Stimulated activated naive CD8-positive, alpha-beta T cell treated with anti-CD3 and anti-CD28 coated beads, Interleukin-15, Interleukin-2, amounts not matched to agents 100 ng/mL and 50 ng/mL, for 24 hours (primary cell): Measurements from ENCODE around the gene HDAC6.
"Not testable (repeated sequence)": the region's sequence is repeated elsewhere in the genome, so short reads cannot be mapped to it uniquely, and the experiment has no call there.

Experiments
- H3K27ac Mint-ChIP-seq: one replicate; pipeline ENCODE4 v1.8.0; 2021; ENCODE audit warnings: mild to moderate bottlenecking, mixed read lengths
- H3K27me3 Mint-ChIP-seq: one replicate; pipeline ENCODE4 v1.8.0; 2021; ENCODE audit warnings: mixed read lengths
- H3K36me3 Mint-ChIP-seq: one replicate; pipeline ENCODE4 v1.8.0; 2021; ENCODE audit warnings: low read depth, mixed read lengths
- H3K4me1 Mint-ChIP-seq: one replicate; pipeline ENCODE4 v1.8.0; 2021; ENCODE audit warnings: low read depth, mixed read lengths
- H3K4me3 Mint-ChIP-seq: one replicate; pipeline ENCODE4 v1.8.0; 2021; ENCODE audit warnings: mild to moderate bottlenecking, mixed read lengths
- H3K9me3 Mint-ChIP-seq: one replicate; pipeline ENCODE4 v1.8.0; 2021; ENCODE audit warnings: mixed read lengths

Gene HDAC6

GRCh38 chrX:48800574-48801279, 1.1 kb upstream of the HDAC6 start:
- H3K27ac Mint-ChIP-seq = peak overlapping the region; percentile 99
- H3K4me3 Mint-ChIP-seq = peak overlapping the region; percentile 97
- no peaks in the 10 kb centered on the region for H3K27me3 Mint-ChIP-seq

GRCh38 chrX:48802089-48802904, 430 bp downstream of the HDAC6 start:
- Mint-ChIP-seq H3K27me3 (no peaks in the 10 kb centered on the region), H3K4me1 (peaks cover 34% of the 10 kb centered on the region), H3K27ac (peak overlapping the region; percentile 99), H3K4me3 (peak overlapping the region; percentile 96), H3K36me3 (peaks cover 12% of the 10 kb centered on the region), H3K9me3 (no peaks in the 10 kb centered on the region)

More at GRCh38 chrX:48800574-48801279, 1.1 kb upstream of the HDAC6 start:
- peaks cover 20% of the 10 kb centered on the region for H3K4me1 Mint-ChIP-seq
- H3K36me3 Mint-ChIP-seq = peaks cover 8% of the 10 kb centered on the region
- H3K9me3 Mint-ChIP-seq = no peaks in the 10 kb centered on the region

GRCh38 chrX:48802905-48803200, 986 bp downstream of the HDAC6 start:
- H3K36me3 Mint-ChIP-seq = peaks cover 12% of the 10 kb centered on the region
- peaks cover 34% of the 10 kb centered on the region for H3K4me1 Mint-ChIP-seq
- peak overlapping the region; percentile 96 for H3K4me3 Mint-ChIP-seq
- H3K27me3 Mint-ChIP-seq = no peaks in the 10 kb centered on the region
- H3K27ac Mint-ChIP-seq = peak overlapping the region; percentile 99
- H3K9me3 Mint-ChIP-seq = no peaks in the 10 kb centered on the region

GRCh38 chrX:48806081-48806480, 4.2 kb downstream of the HDAC6 start:
- no peaks in the 10 kb centered on the region for H3K27me3 Mint-ChIP-seq
- H3K27ac Mint-ChIP-seq = peak overlapping the region; percentile 32
- H3K4me3 Mint-ChIP-seq = no peak overlapping the region
- peaks cover 16% of the 10 kb centered on the region for H3K36me3 Mint-ChIP-seq
- no peaks in the 10 kb centered on the region for H3K9me3 Mint-ChIP-seq
- peaks cover 28% of the 10 kb centered on the region for H3K4me1 Mint-ChIP-seq

GRCh38 chrX:48813644-48814043, 11.8 kb downstream of the HDAC6 start:
- Mint-ChIP-seq H3K4me3 (no peak overlapping the region), H3K4me1 (no peaks in the 10 kb centered on the region), H3K27ac (no peak overlapping the region), H3K27me3 (no peaks in the 10 kb centered on the region), H3K9me3 (no peaks in the 10 kb centered on the region), H3K36me3 (peaks cover 21% of the 10 kb centered on the region)

GRCh38 chrX:48814722-48815121, 12.9 kb downstream of the HDAC6 start:
- H3K4me1 Mint-ChIP-seq = no peaks in the 10 kb centered on the region
- no peak overlapping the region for H3K4me3 Mint-ChIP-seq
- H3K36me3 Mint-ChIP-seq = peaks cover 23% of the 10 kb centered on the region
- H3K9me3 Mint-ChIP-seq = no peaks in the 10 kb centered on the region
- no peak overlapping the region for H3K27ac Mint-ChIP-seq
- no peaks in the 10 kb centered on the region for H3K27me3 Mint-ChIP-seq

GRCh38 chrX:48815266-48815665, 13.4 kb downstream of the HDAC6 start:
- H3K4me1 Mint-ChIP-seq = no peaks in the 10 kb centered on the region
- peaks cover 25% of the 10 kb centered on the region for H3K36me3 Mint-ChIP-seq
- H3K27ac Mint-ChIP-seq = no peak overlapping the region
- H3K27me3 Mint-ChIP-seq = no peaks in the 10 kb centered on the region
- H3K9me3 Mint-ChIP-seq = no peaks in the 10 kb centered on the region
- H3K4me3 Mint-ChIP-seq = no peak overlapping the region

- Mint-ChIP-seq H3K4me1 (no peaks in the 10 kb centered on the region), H3K9me3 (no peaks in the 10 kb centered on the region), H3K36me3 (peaks cover 21% of the 10 kb centered on the region), H3K27ac (no peak overlapping the region), H3K4me3 (no peak overlapping the region), H3K27me3 (no peaks in the 10 kb centered on the region)
Measured at GRCh38 chrX:48816014-48816810, 14.3 kb downstream of the HDAC6 start.

GRCh38 chrX:48818098-48818497, 16.2 kb downstream of the HDAC6 start:
- no peaks in the 10 kb centered on the region for H3K27me3 Mint-ChIP-seq
- peaks cover 13% of the 10 kb centered on the region for H3K36me3 Mint-ChIP-seq
- H3K27ac Mint-ChIP-seq = no peak overlapping the region
- no peak overlapping the region for H3K4me3 Mint-ChIP-seq
- H3K9me3 Mint-ChIP-seq = no peaks in the 10 kb centered on the region
- no peaks in the 10 kb centered on the region for H3K4me1 Mint-ChIP-seq

- no peak overlapping the region for H3K27ac Mint-ChIP-seq
- peaks cover 12% of the 10 kb centered on the region for H3K36me3 Mint-ChIP-seq
- no peaks in the 10 kb centered on the region for H3K9me3 Mint-ChIP-seq
- H3K27me3 Mint-ChIP-seq = no peaks in the 10 kb centered on the region
- H3K4me1 Mint-ChIP-seq = no peaks in the 10 kb centered on the region
- H3K4me3 Mint-ChIP-seq = no peak overlapping the region
Measured at GRCh38 chrX:48818866-48819265, 17.0 kb downstream of the HDAC6 start.

- not testable (repeated sequence) for H3K27ac Mint-ChIP-seq, H3K36me3 Mint-ChIP-seq, H3K4me3 Mint-ChIP-seq, H3K9me3 Mint-ChIP-seq, H3K27me3 Mint-ChIP-seq, H3K4me1 Mint-ChIP-seq
Measured at GRCh38 chrX:48819394-48819793, 17.5 kb downstream of the HDAC6 start.

- Mint-ChIP-seq H3K27me3 (peaks cover 10% of the 10 kb centered on the region), H3K36me3 (peaks cover 8% of the 10 kb centered on the region), H3K27ac (no peak overlapping the region), H3K9me3 (no peaks in the 10 kb centered on the region), H3K4me1 (peaks cover 4% of the 10 kb centered on the region), H3K4me3 (no peak overlapping the region)
Measured at GRCh38 chrX:48823053-48823452, 21.2 kb downstream of the HDAC6 start.

- Mint-ChIP-seq H3K4me3 (no peak overlapping the region), H3K9me3 (no peaks in the 10 kb centered on the region), H3K27ac (no peak overlapping the region)
Measured at GRCh38 chrX:48824066-48824465, 22.2 kb downstream of the HDAC6 start.

GRCh38 chrX:48826135-48826875, 24.4 kb downstream of the HDAC6 start, which contains the start of gene ERAS:
TSS of gene ERAS (plus strand) at chrX:48826513. CDS start at chrX:48829124, 2,611 bp downstream.
- peaks cover 24% of the 10 kb centered on the region for H3K27me3 Mint-ChIP-seq
- no peaks in the 10 kb centered on the region for H3K9me3 Mint-ChIP-seq
- H3K27ac Mint-ChIP-seq = peak within 1 kb of the TSS; percentile 65
- peaks cover 4% of the 10 kb centered on the region for H3K36me3 Mint-ChIP-seq
- H3K4me1 Mint-ChIP-seq = peaks cover 4% of the 10 kb centered on the region
- H3K4me3 Mint-ChIP-seq = peak within 1 kb of the TSS; percentile 45

More at GRCh38 chrX:48824066-48824465, 22.2 kb downstream of the HDAC6 start:
- Mint-ChIP-seq H3K36me3 (peaks cover 8% of the 10 kb centered on the region), H3K27me3 (peaks cover 17% of the 10 kb centered on the region), H3K4me1 (peaks cover 4% of the 10 kb centered on the region)
